ENCODE data around the gene TIGD7. TPM values are rescaled to one million over a fixed set of nuclear protein-coding genes. Genes with fewer than 3 reads are reported as not detected.

The TIGD7 gene
- total RNA-seq, 5 donors from 2014 or later (not counting 1 experiment from before 2014, with no cell fraction given), result 4.4 to 12.3 (median 10.6) TPM

- ATAC-seq (replicated peaks in 1 of 4), result no peak
- H3K4me1 ChIP-seq (ENCODE audit: control insufficient read depth in 1 of 2, extremely low read depth in 1 of 2, insufficient read depth in 2 of 2, low read length in 2 of 2), result peaks cover 3 to 28% of the 10 kb centered on the region in 2 experiments
- no peak overlapping the region for H3K27ac ChIP-seq (ENCODE audit: low read length)
- Mint-ChIP-seq H3K9me3 (peaks cover 0 to 3% (median 3%) of the 10 kb centered on the region in 3 donors), H3K36me3 (peaks cover 33% of the 10 kb centered on the region), H3K4me1 (peaks cover 23 to 36% (median 31%) of the 10 kb centered on the region in 3 donors), H3K4me3 (no peak overlapping the region), H3K27ac (no peak overlapping the region), H3K27me3 (no peaks in the 10 kb centered on the region)
- ChIA-PET CTCF (interaction anchor here in 1 of 2 donors (0.6 kb wide), 2 partner anchors 177 to 196 kb away, joined by 3 read pairs; no protein-coding TSS in a partner anchor), POLR2A (interaction anchor here in 1 of 2 donors (0.5 kb wide), 1 partner anchor 136 kb away, joined by 7 read pairs; no protein-coding TSS in a partner anchor)
- no peak overlapping the region for H3K4me3 ChIP-seq (ENCODE audit: control insufficient read depth in 1 of 2, extremely low read depth in 1 of 2, low read length in 1 of 2)
- no CpG with 5 or more reads among the region's 5 CpGs for WGBS (ENCODE audit: insufficient coverage)
- no peaks in the 10 kb centered on the region for H3K9me3 ChIP-seq
- peaks cover 0 to 15% of the 10 kb centered on the region in 2 donors for H3K36me3 ChIP-seq (ENCODE audit: control insufficient read depth in 2 of 2, extremely low read depth in 1 of 2, insufficient read depth in 1 of 2, low read length in 1 of 2)
- H3K27me3 ChIP-seq (replicated peaks in 1 of 2; ENCODE audit: control insufficient read depth in 2 of 2, extremely low read depth in 1 of 2, insufficient read depth in 2 of 2, low read length in 1 of 2), result no peaks in the 10 kb centered on the region
- peak in 1 of 35 experiments; percentile 37 for DNase-seq
These were observed 38.2 kb downstream of the TIGD7 start for GRCh38 chr16:3266873-3267537.

DNA sequence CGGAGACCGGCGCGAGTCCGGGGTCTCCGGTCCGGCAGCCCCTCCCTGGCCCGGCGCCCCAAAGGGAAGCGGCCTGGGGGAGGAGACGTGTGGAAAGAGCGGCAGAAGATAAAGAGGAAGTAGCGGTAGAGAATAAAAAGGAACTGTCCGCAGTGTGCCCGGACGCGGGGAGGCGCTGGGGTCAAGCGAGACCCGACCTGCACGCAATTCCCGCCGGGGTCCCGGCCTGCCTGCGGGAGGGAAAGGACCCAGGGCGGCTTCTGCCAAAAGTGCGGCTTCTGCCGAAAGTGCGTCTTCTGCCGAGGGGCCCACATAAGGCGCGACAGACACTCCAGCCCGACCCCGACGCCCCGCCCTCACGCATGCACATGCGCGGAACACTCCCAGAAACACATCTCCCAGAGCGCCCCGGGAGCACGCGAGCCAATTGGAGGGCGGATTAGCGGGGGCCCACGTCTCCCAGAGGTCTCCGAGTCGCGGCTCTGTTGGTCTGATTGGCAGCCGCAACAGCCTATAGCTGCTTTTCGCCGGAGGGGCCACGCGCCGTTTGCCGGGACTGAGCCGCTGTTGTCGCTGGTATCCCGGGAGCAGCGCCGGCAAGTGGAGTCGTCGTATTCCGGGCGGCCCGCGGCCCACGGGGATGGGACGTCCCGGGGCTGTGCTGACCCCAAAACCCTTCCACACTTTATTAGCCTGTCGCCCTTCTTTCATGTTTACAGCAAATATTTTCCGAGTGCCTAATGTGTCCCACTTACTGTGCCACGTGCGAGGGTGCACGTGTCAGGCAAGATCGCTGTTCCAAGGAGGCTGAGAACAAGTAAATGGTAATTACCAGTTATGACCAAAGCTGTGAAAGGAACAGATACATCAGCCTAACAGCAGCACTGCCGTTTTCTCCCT lies 40.8 kb downstream of the TIGD7 start:
- peaks cover 0 to 15% of the 10 kb centered on the region in 2 donors for H3K36me3 ChIP-seq (ENCODE audit: control insufficient read depth in 2 of 2, extremely low read depth in 1 of 2, insufficient read depth in 1 of 2, low read length in 1 of 2)
- Mint-ChIP-seq H3K4me3 (peak overlapping the region; percentile 86 to 96 (median 87)), H3K9me3 (peaks cover 0 to 3% (median 3%) of the 10 kb centered on the region in 3 donors), H3K36me3 (peaks cover 30% of the 10 kb centered on the region), H3K27ac (peak overlapping the region; percentile 90 to 97), H3K27me3 (no peaks in the 10 kb centered on the region), H3K4me1 (peaks cover 26 to 39% (median 32%) of the 10 kb centered on the region in 3 donors)
- H3K9me3 ChIP-seq, result no peaks in the 10 kb centered on the region
- under 1% methylated on average over 77 of the region's 77 CpGs for WGBS (ENCODE audit: insufficient coverage)
- peak; percentile 90 to 98 (median 96) for DNase-seq
- no peaks in the 10 kb centered on the region for H3K27me3 ChIP-seq (replicated peaks in 1 of 2; ENCODE audit: control insufficient read depth in 2 of 2, extremely low read depth in 1 of 2, insufficient read depth in 2 of 2, low read length in 1 of 2)
- peak overlapping the region; percentile 93 for H3K27ac ChIP-seq (ENCODE audit: low read length)
- ChIA-PET CTCF (interaction anchor here in 1 of 2 donors (0.6 kb wide), 1 partner anchor 118 kb away, joined by 3 read pairs; no protein-coding TSS in a partner anchor), POLR2A (interaction anchor here in 1 of 2 donors (0.9 kb wide), 1 partner anchor 18 kb away, joined by 5 read pairs; no protein-coding TSS in a partner anchor)
- peak overlapping the region; percentile 65 to 93 for H3K4me3 ChIP-seq (ENCODE audit: control insufficient read depth in 1 of 2, extremely low read depth in 1 of 2, low read length in 1 of 2)
- peak; percentile 86 to 89 (median 86) for ATAC-seq (replicated peaks in 1 of 4)
- H3K4me1 ChIP-seq (ENCODE audit: control insufficient read depth in 1 of 2, extremely low read depth in 1 of 2, insufficient read depth in 2 of 2, low read length in 2 of 2), result peaks cover 3 to 28% of the 10 kb centered on the region in 2 experiments

DNA sequence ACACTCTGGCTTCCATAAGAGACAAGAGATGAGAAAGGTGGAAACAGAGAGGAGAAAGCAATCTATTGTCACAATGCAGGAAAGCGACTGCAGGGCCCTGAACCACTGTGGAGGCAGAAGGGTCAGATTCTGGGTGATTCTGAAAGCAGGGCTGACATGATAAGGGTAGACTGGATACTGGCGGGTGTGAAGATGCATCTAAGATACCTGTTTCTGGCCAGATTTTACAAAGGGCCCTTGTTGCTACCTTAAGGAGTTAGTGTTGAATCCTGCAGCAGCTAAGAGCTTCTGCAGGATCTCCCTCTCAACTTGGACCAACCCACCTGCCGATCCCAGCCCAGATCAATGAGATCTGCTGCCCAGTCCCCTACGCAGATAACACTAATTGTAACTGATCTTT lies 42.7 kb downstream of the TIGD7 start:
- Mint-ChIP-seq H3K36me3 (peaks cover 18% of the 10 kb centered on the region), H3K27ac (peak overlapping the region; percentile 90 to 97), H3K9me3 (no peaks in the 10 kb centered on the region), H3K27me3 (peaks cover 0 to 4% of the 10 kb centered on the region in 2 donors), H3K4me1 (peaks cover 26 to 37% (median 32%) of the 10 kb centered on the region in 3 donors), H3K4me3 (peak overlapping the region; percentile 69 to 87 (median 86))
- Histone ChIP-seq H3K9me3 (no peaks in the 10 kb centered on the region), H3K4me3 (ENCODE audit: control insufficient read depth in 1 of 2, extremely low read depth in 1 of 2, low read length in 1 of 2) (peak overlapping the region in 1 of 2 donors; percentile 18), H3K4me1 (ENCODE audit: control insufficient read depth in 1 of 2, extremely low read depth in 1 of 2, insufficient read depth in 2 of 2, low read length in 2 of 2) (peaks cover 3 to 28% of the 10 kb centered on the region in 2 experiments), H3K36me3 (ENCODE audit: control insufficient read depth in 2 of 2, extremely low read depth in 1 of 2, insufficient read depth in 1 of 2, low read length in 1 of 2) (peaks cover 0 to 11% of the 10 kb centered on the region in 2 donors), H3K27me3 (replicated peaks in 1 of 2; ENCODE audit: control insufficient read depth in 2 of 2, extremely low read depth in 1 of 2, insufficient read depth in 2 of 2, low read length in 1 of 2) (peaks cover 0 to 2% of the 10 kb centered on the region in 2 experiments), H3K27ac (ENCODE audit: low read length) (peak overlapping the region; percentile 93)
- no peak for ATAC-seq (replicated peaks in 1 of 4)
- ChIA-PET POLR2A (interaction anchor here (0.5 to 0.8 kb wide), 4 partner anchors 18 to 1011 kb away, joined by 3 to 4 read pairs (median 3); partner anchors contain the start of gene TFAP4 (in 1 of the 2)), CTCF (interaction anchor here in 1 of 2 donors (0.6 kb wide), 1 partner anchor 130 kb away, joined by 3 read pairs; no protein-coding TSS in a partner anchor)
- 100% methylated on average over 3 of the region's 4 CpGs for WGBS (ENCODE audit: insufficient coverage)
- DNase-seq, result no peak

DNA sequence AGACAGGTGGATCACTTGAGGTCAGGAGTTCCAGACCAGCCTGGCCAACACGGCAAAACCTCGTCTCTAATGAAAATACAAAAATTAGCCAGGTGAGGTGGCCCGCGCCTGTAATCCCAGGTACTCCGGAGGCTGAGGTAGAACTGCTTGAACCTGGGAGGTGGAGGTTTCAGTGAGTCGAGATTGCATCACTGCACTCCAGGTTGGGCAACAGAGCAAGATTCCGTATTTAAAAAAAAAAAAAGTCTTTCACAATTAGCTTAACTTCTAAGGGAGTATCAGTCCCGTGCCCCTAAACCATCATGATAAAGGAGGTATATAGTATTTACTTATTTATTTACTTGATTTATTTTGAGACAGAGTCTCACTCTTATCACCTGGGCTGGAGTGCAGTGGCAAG lies 45.4 kb downstream of the TIGD7 start:
- H3K4me3 ChIP-seq (ENCODE audit: control insufficient read depth in 1 of 2, extremely low read depth in 1 of 2, low read length in 1 of 2), result no peak overlapping the region
- no peaks in the 10 kb centered on the region for H3K9me3 ChIP-seq
- peaks cover 1 to 22% of the 10 kb centered on the region in 2 experiments for H3K4me1 ChIP-seq (ENCODE audit: control insufficient read depth in 1 of 2, extremely low read depth in 1 of 2, insufficient read depth in 2 of 2, low read length in 2 of 2)
- no peak overlapping the region for H3K27ac ChIP-seq (ENCODE audit: low read length)
- ATAC-seq (replicated peaks in 1 of 4), result no peak
- WGBS (ENCODE audit: insufficient coverage), result 100% methylated on average over 1 of the region's 8 CpGs
- no peak overlapping the region for H3K4me3 Mint-ChIP-seq
- H3K4me1 Mint-ChIP-seq, result peaks cover 22 to 24% (median 22%) of the 10 kb centered on the region in 3 donors
- peaks cover 5% of the 10 kb centered on the region for H3K36me3 Mint-ChIP-seq
- H3K9me3 Mint-ChIP-seq, result no peaks in the 10 kb centered on the region
- no peaks in the 10 kb centered on the region for H3K36me3 ChIP-seq (ENCODE audit: control insufficient read depth in 2 of 2, extremely low read depth in 1 of 2, insufficient read depth in 1 of 2, low read length in 1 of 2)
- ChIA-PET POLR2A (no interaction called here), CTCF (no interaction called here)
- peaks cover 2 to 10% of the 10 kb centered on the region in 2 experiments for H3K27me3 ChIP-seq (replicated peaks in 1 of 2; ENCODE audit: control insufficient read depth in 2 of 2, extremely low read depth in 1 of 2, insufficient read depth in 2 of 2, low read length in 1 of 2)
- peaks cover 0 to 7% of the 10 kb centered on the region in 2 donors for H3K27me3 Mint-ChIP-seq
- no peak for DNase-seq
- H3K27ac Mint-ChIP-seq, result no peak overlapping the region

DNA sequence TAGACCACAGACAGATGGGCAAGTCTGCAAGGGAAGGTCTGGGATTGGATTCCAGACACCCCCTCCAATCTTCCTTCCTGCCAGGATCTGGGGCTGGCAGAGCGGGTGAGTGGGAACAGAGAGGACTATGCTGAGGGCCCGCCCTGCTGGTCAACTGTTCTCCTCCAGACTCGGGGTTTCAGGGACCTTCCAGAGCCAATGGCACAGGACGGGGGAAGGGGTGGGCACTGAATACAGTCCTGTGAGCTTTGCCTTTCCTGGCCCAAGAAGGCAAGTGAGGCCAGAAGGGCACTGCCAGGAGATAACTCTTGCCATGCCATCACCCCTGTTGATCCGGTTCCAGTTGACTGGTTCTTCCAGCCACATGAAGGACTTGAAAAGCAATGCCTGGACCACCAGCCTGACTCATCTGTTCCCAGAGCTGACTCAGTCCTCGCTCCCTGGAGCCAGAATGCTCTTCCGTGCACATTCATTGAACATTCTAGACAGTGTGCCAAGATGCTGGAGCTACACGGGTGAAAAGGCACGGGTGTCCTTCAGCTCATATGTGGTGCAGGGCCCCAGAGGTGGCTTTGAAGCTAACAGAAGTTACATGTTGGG lies 48.3 kb downstream of the TIGD7 start:
- no peak overlapping the region for H3K4me3 Mint-ChIP-seq
- 85% methylated on average over 9 of the region's 9 CpGs for WGBS (ENCODE audit: insufficient coverage)
- Histone ChIP-seq H3K27me3 (replicated peaks in 1 of 2; ENCODE audit: control insufficient read depth in 2 of 2, extremely low read depth in 1 of 2, insufficient read depth in 2 of 2, low read length in 1 of 2) (peaks cover 2 to 24% of the 10 kb centered on the region in 2 experiments), H3K4me1 (ENCODE audit: control insufficient read depth in 1 of 2, extremely low read depth in 1 of 2, insufficient read depth in 2 of 2, low read length in 2 of 2) (no peaks in the 10 kb centered on the region), H3K27ac (ENCODE audit: low read length) (no peak overlapping the region), H3K36me3 (ENCODE audit: control insufficient read depth in 2 of 2, extremely low read depth in 1 of 2, insufficient read depth in 1 of 2, low read length in 1 of 2) (no peaks in the 10 kb centered on the region), H3K9me3 (no peaks in the 10 kb centered on the region), H3K4me3 (ENCODE audit: control insufficient read depth in 1 of 2, extremely low read depth in 1 of 2, low read length in 1 of 2) (no peak overlapping the region)
- peaks cover 2 to 3% (median 3%) of the 10 kb centered on the region in 3 donors for H3K4me1 Mint-ChIP-seq
- H3K27me3 Mint-ChIP-seq, result peaks cover 0 to 10% of the 10 kb centered on the region in 2 donors
- H3K36me3 Mint-ChIP-seq, result no peaks in the 10 kb centered on the region
- ATAC-seq (replicated peaks in 1 of 4) (no peak), DNase-seq (no peak)
- H3K9me3 Mint-ChIP-seq, result no peaks in the 10 kb centered on the region
- H3K27ac Mint-ChIP-seq, result no peak overlapping the region
- ChIA-PET POLR2A (no interaction called here), CTCF (interaction anchor here in 1 of 2 donors (0.5 kb wide), 1 partner anchor 225 kb away, joined by 7 read pairs; no protein-coding TSS in a partner anchor)

Data from T-cell (primary cell).